AG04450 (cell line): ENCODE results near the gene CCDC63. TPM values are rescaled to one million over a fixed set of nuclear protein-coding genes. Genes with fewer than 3 reads are reported as not detected.

Source experiments
- CTCF ChIA-PET: fragments of 300-600, 350-600 bp; formaldehyde crosslinking; extraction: SDS; loops from one replicate; lab custom pipeline; 2022; ENCODE audit warnings: antibody characterized with exemption, inconsistent platforms; lab: Charles Lee
- POLR2A ChIA-PET: fragments of 350-600 bp; formaldehyde crosslinking; extraction: SDS; loops from one replicate; lab custom pipeline; 2021; ENCODE audit warnings: antibody characterized with exemption, inconsistent platforms; lab: Yijun Ruan, JAX
- DNase-seq: peaks from one replicate; pipeline ENCODE4 v3.0.0-alpha.2; 2011; ENCODE audit warnings: low read depth, low spot score
- H3K27ac ChIP-seq: one replicate; pipeline ENCODE4 v1.5.1; 2012; ENCODE audit warnings: low read depth, low read length, control low read depth
- H3K27me3 ChIP-seq: one replicate; pipeline ENCODE4 v1.6.0; 2012; ENCODE audit warnings: low read length; ENCODE audit not compliant: control insufficient read depth, insufficient read depth
- H3K4me3 ChIP-seq: 2 replicates; pipeline ENCODE4 v1.5.1; 2011; ENCODE audit warnings: mild to moderate bottlenecking, low read depth, low read length, control low read depth
- H3K9me3 ChIP-seq: 2 replicates; pipeline ENCODE4 v1.5.1; 2012; ENCODE audit warnings: low read length; ENCODE audit not compliant: control insufficient read depth, insufficient read depth
- CTCF ChIP-seq: IDR thresholded peaks from 2 replicates; pipeline ENCODE4 v1.5.1; 2011; ENCODE audit warnings: low read depth, low read length, control low read depth, inconsistent platforms
- polyA plus RNA-seq: library from polyadenylated mRNA; depleted of rRNA; stranded (reverse); fragments of >200 nt; gene quantifications from 2 replicates; pipeline ENCODE4 v1.2.3, GENCODE V29; 2011

CCDC63 gene
- polyA plus RNA-seq, 1 experiment, result not detected

- ChIA-PET CTCF (no interaction called here), POLR2A (no interaction called here)
- DNase-seq, result no peak
- Histone ChIP-seq H3K27me3 (no peaks in the 10 kb centered on the region), H3K9me3 (no peaks in the 10 kb centered on the region), H3K4me3 (no peak overlapping the region), H3K27ac (no peak overlapping the region)
- no peak for TF ChIP-seq CTCF
These were observed 15.5 kb downstream of the CCDC63 start for GRCh38 chr12:110862329-110862728.

- DNase-seq, result no peak
- CTCF ChIA-PET, result no interaction called here
- H3K27me3 ChIP-seq, result no peaks in the 10 kb centered on the region
- H3K4me3 ChIP-seq, result no peak overlapping the region
- POLR2A ChIA-PET, result no interaction called here
- no peak overlapping the region for H3K27ac ChIP-seq
- no peak for TF ChIP-seq CTCF
- no peaks in the 10 kb centered on the region for H3K9me3 ChIP-seq
These were observed 16.4 kb downstream of the CCDC63 start for GRCh38 chr12:110863161-110863560.

GRCh38 chr12:110865521-110865920 is 18.7 kb downstream of the CCDC63 start:
- H3K9me3 ChIP-seq, result no peaks in the 10 kb centered on the region
- H3K27me3 ChIP-seq, result no peaks in the 10 kb centered on the region
- ChIA-PET POLR2A (no interaction called here), CTCF (no interaction called here)
- no peak overlapping the region for H3K27ac ChIP-seq
- H3K4me3 ChIP-seq, result no peak overlapping the region
- DNase-seq, result no peak
- no peak for TF ChIP-seq CTCF

- no peak for TF ChIP-seq CTCF
- no peak for DNase-seq
- Histone ChIP-seq H3K27me3 (no peaks in the 10 kb centered on the region), H3K9me3 (no peaks in the 10 kb centered on the region), H3K27ac (no peak overlapping the region), H3K4me3 (no peak overlapping the region)
- ChIA-PET CTCF (no interaction called here), POLR2A (no interaction called here)
These were observed 22.2 kb downstream of the CCDC63 start for GRCh38 chr12:110869026-110869425.

- Histone ChIP-seq H3K27ac (no peak overlapping the region), H3K27me3 (no peaks in the 10 kb centered on the region), H3K9me3 (no peaks in the 10 kb centered on the region), H3K4me3 (no peak overlapping the region)
- no peak for DNase-seq
- POLR2A ChIA-PET, result no interaction called here
- CTCF ChIA-PET, result no interaction called here
- no peak for TF ChIP-seq CTCF
These were observed 23.0 kb downstream of the CCDC63 start for GRCh38 chr12:110869803-110870202.
